Large intestine (tissue), 3 donors: ENCODE data around the gene CAB39. TPM values are rescaled to one million over a fixed set of nuclear protein-coding genes. Genes with fewer than 3 reads are reported as not detected.
"Not testable (repeated sequence)": the region's sequence is repeated elsewhere in the genome, so short reads cannot be mapped to it uniquely, and the experiment has no call there.

Experiments
- DNase-seq, 2 donors: peaks; one replicate each; pipeline versions ENCODE4 v3.0.0 to v3.0.0-alpha.2; 2013
- H3K27ac ChIP-seq: one replicate; pipeline ENCODE4 v1.5.1; 2013; ENCODE audit warnings: low read length
- H3K27me3 ChIP-seq: 2 replicates; pipeline ENCODE4 v1.6.1; 2013; ENCODE audit warnings: low read length; ENCODE audit not compliant: control insufficient read depth, insufficient read depth
- H3K36me3 ChIP-seq: 2 replicates; pipeline ENCODE4 v1.6.1; 2013; ENCODE audit warnings: low read length; ENCODE audit not compliant: control insufficient read depth, insufficient read depth
- H3K4me1 ChIP-seq: one replicate; pipeline ENCODE4 v1.6.1; 2013; ENCODE audit warnings: low read length; ENCODE audit not compliant: control insufficient read depth, insufficient read depth
- H3K4me3 ChIP-seq: one replicate; pipeline ENCODE4 v1.5.1; 2013; ENCODE audit warnings: low read length
- H3K9me3 ChIP-seq: one replicate; pipeline ENCODE4 v1.6.1; 2013; ENCODE audit warnings: mild to moderate bottlenecking, low read depth, low read length, moderate library complexity; ENCODE audit not compliant: control insufficient read depth
- WGBS: methylation state at CpG from one replicate; pipeline ENCODE4 v1.1.5; 2013; ENCODE audit warnings: low lambda C conversion rate; ENCODE audit not compliant: insufficient coverage; 5-methylcytosine and 5-hydroxymethylcytosine counted together
- polyA plus RNA-seq: library from polyadenylated mRNA; unstranded; fragments of 120-200 nt; gene quantifications from one replicate; pipeline ENCODE4 v1.2.1, GENCODE V29; 2013

Gene CAB39
- polyA plus RNA-seq, 1 donor: 81.3 TPM

DNA sequence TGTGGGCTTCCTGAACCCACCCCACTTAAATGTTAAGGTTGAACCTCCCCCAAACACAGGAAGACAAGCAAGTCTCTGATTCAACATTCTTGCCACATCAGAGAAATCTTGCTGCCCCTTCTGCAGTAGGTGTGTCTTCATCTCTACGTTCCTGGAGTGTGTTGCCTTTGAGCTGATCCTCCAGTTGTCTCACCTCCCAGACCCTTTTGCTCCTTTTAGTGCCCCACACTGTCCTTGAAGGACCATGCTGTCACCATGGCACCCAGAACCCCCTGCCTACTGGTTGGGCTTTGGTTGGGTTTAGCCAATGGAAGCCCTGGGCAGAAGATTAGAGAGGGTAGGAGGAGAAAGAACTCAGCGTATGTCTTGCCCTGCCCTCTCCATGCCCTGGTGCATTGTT lies 10.7 kb downstream of the CAB39 start:
- WGBS: no CpG with 5 or more reads among the region's 2 CpGs
- no peaks in the 10 kb centered on the region for H3K4me1 ChIP-seq
- no peak overlapping the region for H3K27ac ChIP-seq

DNA sequence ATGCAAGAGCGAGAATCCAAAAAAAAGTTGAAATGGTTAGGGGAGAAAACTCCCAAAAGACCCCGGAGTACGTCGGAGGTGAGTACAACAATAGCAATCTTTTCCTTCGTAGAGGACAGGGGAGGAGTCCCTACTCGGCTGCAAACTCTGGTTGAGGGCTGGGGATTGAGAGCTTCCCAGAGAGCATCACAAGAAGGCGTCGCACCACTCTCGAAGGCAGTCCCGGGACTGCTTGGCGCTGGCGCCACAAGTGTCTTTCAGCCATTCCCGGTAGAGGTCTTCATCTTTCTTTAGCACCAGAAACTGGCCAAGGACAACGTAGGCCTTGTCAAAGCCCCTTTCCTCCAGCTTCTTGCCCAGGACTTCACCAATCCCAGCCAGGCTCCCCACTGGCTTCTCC lies 12.3 kb downstream of the CAB39 start:
- H3K36me3 ChIP-seq: peaks cover 22% of the 10 kb centered on the region
- H3K9me3 ChIP-seq, H3K27me3 ChIP-seq, DNase-seq, H3K4me1 ChIP-seq, H3K27ac ChIP-seq, H3K4me3 ChIP-seq: not testable (repeated sequence)
- WGBS: no CpG with 5 or more reads among the region's 14 CpGs

More for the DNA sequence above, 10.7 kb downstream of the CAB39 start:
- no peak overlapping the region for H3K4me3 ChIP-seq
- H3K36me3 ChIP-seq: peaks cover 19% of the 10 kb centered on the region
- H3K9me3 ChIP-seq: no peaks in the 10 kb centered on the region
- no peaks in the 10 kb centered on the region for H3K27me3 ChIP-seq
- DNase-seq: no peak

GRCh38 chr2:230731512-230731911 lies 18.9 kb downstream of the CAB39 start:
- no peak for DNase-seq
- H3K4me3 ChIP-seq: no peak overlapping the region
- no peaks in the 10 kb centered on the region for H3K27me3 ChIP-seq
- no CpG with 5 or more reads among the region's 6 CpGs for WGBS
- peaks cover 4% of the 10 kb centered on the region for H3K36me3 ChIP-seq
- H3K9me3 ChIP-seq: no peaks in the 10 kb centered on the region
- H3K27ac ChIP-seq: no peak overlapping the region
- peaks cover 20% of the 10 kb centered on the region for H3K4me1 ChIP-seq

GRCh38 chr2:230732914-230733401 lies 20.3 kb downstream of the CAB39 start:
- no peaks in the 10 kb centered on the region for H3K27me3 ChIP-seq
- no peaks in the 10 kb centered on the region for H3K9me3 ChIP-seq
- no peak overlapping the region for H3K4me3 ChIP-seq
- H3K4me1 ChIP-seq: peaks cover 30% of the 10 kb centered on the region
- no peak for DNase-seq
- peaks cover 4% of the 10 kb centered on the region for H3K36me3 ChIP-seq
- WGBS: 83% methylated on average over 1 of the region's 4 CpGs
- H3K27ac ChIP-seq: no peak overlapping the region

DNA sequence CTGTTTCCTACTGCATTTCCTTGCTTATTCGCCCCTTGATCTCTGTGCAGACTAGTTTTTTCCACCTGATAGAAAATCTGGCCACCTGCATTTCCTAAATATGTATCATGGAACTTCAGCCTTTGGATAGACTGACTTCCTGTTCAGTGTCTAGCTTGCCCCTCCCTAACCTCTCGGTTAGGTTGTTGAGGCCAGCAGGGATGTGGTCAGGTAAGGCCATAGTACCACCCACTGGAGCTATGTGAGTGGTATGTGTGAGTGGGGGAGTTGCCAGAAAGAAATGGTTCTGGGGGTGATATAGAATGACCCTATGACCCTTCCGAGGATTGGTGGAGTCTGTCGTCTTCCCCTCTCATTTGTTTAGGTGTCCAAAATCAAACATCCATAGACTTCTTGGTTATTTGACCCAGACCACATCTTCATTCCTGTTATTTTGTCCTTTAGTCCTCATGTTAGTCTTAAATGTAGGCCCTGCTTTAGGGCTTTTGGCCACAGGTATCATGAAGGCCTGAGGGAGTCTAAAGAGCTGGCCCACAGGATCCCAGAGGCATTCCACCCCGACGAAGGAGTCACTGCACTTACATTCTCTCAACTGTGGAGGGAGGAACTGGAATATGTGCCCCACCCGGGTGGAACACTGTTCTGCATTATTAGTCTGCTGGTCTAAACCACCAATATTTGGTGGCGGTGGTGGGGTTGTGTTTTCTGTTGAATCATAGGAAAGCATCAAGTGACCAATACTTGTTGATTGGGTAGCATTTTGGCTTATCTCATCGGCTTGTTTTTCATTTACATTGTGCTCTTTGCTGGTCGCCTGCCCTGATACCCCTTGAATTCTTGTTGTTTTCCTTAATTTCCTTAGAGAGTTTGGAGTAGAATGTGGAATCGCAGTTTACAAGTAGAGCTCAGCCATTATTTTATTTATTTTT lies 21.9 kb downstream of the CAB39 start:
- peaks cover 41% of the 10 kb centered on the region for H3K4me1 ChIP-seq
- peak in 1 of 2 donors; percentile 45 for DNase-seq
- 100% methylated on average over 2 of the region's 11 CpGs for WGBS
- no peak overlapping the region for H3K4me3 ChIP-seq
- no peaks in the 10 kb centered on the region for H3K27me3 ChIP-seq
- H3K36me3 ChIP-seq: no peaks in the 10 kb centered on the region
- H3K9me3 ChIP-seq: no peaks in the 10 kb centered on the region
- H3K27ac ChIP-seq: peak overlapping the region; percentile 1

- DNase-seq: no peak
- Histone ChIP-seq H3K27ac (peak overlapping the region; percentile 4), H3K36me3 (peaks cover 2% of the 10 kb centered on the region), H3K9me3 (no peaks in the 10 kb centered on the region), H3K27me3 (no peaks in the 10 kb centered on the region), H3K4me1 (peaks cover 50% of the 10 kb centered on the region), H3K4me3 (no peak overlapping the region)
- WGBS: no CpG with 5 or more reads among the region's 2 CpGs
Measured at GRCh38 chr2:230735884-230736283, 23.2 kb downstream of the CAB39 start.

DNA sequence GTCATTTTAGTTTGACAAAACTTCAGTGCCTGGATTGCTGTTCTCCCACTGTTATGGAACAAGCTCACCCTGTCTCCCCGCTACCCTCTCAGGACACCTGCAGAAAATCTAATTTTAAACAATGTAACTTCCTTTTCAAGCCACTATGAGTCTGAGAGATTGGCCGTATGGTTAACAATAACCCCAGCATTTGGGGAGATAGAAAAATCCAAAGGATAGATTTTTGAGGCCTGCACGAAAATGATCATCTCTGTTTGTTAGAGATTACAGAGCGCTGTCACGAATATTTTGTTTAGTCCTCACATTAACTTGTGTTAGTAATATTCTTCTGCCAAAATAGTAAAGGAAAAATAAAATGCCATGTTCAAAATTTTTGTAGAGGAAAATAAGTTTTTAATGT lies 24.7 kb downstream of the CAB39 start:
- Histone ChIP-seq H3K27ac (peak overlapping the region; percentile 81), H3K4me3 (no peak overlapping the region), H3K9me3 (no peaks in the 10 kb centered on the region), H3K4me1 (peaks cover 49% of the 10 kb centered on the region), H3K36me3 (peaks cover 6% of the 10 kb centered on the region), H3K27me3 (no peaks in the 10 kb centered on the region)
- DNase-seq: no peak
- 56% methylated on average over 4 of the region's 5 CpGs for WGBS

DNA sequence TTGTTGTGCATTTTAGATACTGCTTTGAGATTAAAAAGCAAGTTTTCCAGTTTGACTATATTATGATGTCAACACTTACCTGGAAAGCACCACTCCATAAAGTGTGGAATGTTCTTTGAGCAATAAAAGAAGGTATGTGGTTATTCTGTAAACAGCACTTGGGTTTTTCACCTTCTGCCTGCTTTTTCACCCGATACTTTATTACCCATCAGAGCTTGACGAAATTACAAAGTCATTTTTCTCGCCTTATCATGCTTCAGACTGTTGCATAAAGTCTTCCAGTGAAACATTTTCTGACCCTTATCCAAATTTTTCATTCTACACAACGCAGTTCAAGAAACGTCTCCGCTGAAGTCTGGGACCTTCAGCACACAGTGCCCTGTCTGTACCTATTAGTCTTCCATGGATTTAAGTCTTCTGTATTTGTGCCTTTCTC lies 25.2 kb downstream of the CAB39 start:
- peak overlapping the region; percentile 87 for H3K27ac ChIP-seq
- peak; percentile 69 to 85 for DNase-seq
- H3K4me3 ChIP-seq: no peak overlapping the region
- no peaks in the 10 kb centered on the region for H3K9me3 ChIP-seq
- WGBS: 23% methylated on average over 4 of the region's 6 CpGs
- H3K36me3 ChIP-seq: peaks cover 9% of the 10 kb centered on the region
- no peaks in the 10 kb centered on the region for H3K27me3 ChIP-seq
- H3K4me1 ChIP-seq: peaks cover 46% of the 10 kb centered on the region

DNA sequence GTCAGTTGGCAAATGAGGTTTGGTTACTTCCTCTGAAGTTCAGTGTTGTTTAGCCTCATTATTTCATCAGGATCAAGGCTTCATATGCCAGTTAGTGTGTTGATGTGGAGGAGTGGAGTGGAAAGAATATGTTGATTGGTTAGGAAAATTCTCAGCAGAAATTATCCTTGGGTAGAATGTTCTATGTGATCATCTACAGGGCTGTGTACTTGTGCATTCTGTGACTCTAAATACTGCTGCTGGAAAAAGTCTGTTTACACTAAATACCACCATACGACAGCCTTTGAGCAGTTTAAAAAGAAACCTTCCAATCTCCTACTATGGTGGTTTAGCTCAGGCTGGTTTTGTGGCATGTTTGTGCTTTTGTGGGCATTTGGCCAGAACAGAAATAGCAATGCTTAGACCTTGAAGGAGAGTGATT lies 25.8 kb downstream of the CAB39 start:
- H3K4me1 ChIP-seq: peaks cover 41% of the 10 kb centered on the region
- H3K36me3 ChIP-seq: peaks cover 9% of the 10 kb centered on the region
- no peaks in the 10 kb centered on the region for H3K27me3 ChIP-seq
- H3K27ac ChIP-seq: peak overlapping the region; percentile 87
- no peaks in the 10 kb centered on the region for H3K9me3 ChIP-seq
- no CpG with 5 or more reads among the region's 1 CpG for WGBS
- DNase-seq: peak in 1 of 2 donors; percentile 37
- H3K4me3 ChIP-seq: no peak overlapping the region

- peaks cover 9% of the 10 kb centered on the region for H3K36me3 ChIP-seq
- WGBS: 28% methylated on average over 2 of the region's 2 CpGs
- H3K27me3 ChIP-seq: no peaks in the 10 kb centered on the region
- no peaks in the 10 kb centered on the region for H3K9me3 ChIP-seq
- peaks cover 35% of the 10 kb centered on the region for H3K4me1 ChIP-seq
- no peak overlapping the region for H3K4me3 ChIP-seq
- no peak for DNase-seq
- peak overlapping the region; percentile 87 for H3K27ac ChIP-seq
Measured at GRCh38 chr2:230738924-230739323, 26.3 kb downstream of the CAB39 start.
